Fibroblast of skin of scalp (primary cell): ENCODE measurements around the gene SFMBT2.
"Not testable (repeated sequence)": the region's sequence is repeated elsewhere in the genome, so short reads cannot be mapped to it uniquely, and the experiment has no call there.

ENCODE experiments used
- DNase-seq: peaks from one replicate; pipeline ENCODE4 v3.0.0-alpha.2; 2013

SFMBT2 gene

GRCh38 chr10:7318836-7319235 lies 92.0 kb downstream of the SFMBT2 start:
- DNase-seq, result no peak

DNA sequence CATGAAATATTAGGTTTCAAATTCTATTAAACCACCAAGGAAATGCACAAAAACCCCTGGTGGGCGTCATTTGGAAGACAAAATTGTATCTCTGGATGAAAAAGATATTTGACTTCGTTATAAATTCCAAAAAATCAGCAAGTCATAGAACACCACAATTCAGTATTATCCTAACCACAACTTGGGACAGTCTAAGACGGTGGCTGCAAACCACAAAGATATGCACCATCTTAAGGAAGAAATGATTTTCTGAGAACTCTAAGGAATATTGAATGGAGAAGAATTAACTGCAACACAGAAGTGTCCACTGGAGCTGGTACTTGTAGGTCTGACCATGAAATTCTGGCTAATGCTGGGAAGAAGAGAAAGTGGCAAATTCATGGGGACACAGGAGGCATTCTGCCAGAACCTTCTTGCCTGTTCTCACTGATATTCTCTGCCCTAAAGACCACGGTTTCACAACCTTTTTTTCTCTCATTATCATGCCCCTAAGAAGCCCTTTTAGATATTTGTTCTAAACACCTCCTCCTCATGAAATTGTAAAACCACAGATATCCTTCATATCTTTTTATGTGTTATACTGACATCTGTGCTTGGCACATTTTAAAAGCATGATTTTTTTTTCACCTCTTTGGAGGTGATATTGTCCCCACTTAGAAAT lies 92.9 kb downstream of the SFMBT2 start:
- DNase-seq, result no peak

DNA sequence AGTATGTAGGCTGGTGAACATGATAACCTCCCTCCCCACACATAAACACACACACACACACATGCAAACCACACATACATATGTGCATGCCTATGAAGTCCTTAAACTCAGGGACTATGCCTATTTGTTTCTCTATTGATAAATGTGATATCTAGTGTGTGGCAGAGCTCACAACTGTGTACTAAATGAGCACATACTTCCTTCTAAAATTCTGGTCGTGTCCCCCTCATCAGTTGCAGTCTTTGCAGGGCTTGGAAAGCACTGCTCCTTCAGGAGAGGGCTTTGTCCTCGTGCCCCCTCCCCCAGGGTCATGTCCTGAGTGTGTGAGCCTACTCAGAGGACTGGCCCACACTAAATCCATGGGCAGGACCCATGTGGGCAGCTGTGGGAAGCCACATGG lies 94.0 kb downstream of the SFMBT2 start:
- DNase-seq, result no peak

GRCh38 chr10:7315906-7316305 lies 94.9 kb downstream of the SFMBT2 start:
- DNase-seq, result no peak

GRCh38 chr10:7314170-7314569 lies 96.7 kb downstream of the SFMBT2 start:
- no peak for DNase-seq

DNA sequence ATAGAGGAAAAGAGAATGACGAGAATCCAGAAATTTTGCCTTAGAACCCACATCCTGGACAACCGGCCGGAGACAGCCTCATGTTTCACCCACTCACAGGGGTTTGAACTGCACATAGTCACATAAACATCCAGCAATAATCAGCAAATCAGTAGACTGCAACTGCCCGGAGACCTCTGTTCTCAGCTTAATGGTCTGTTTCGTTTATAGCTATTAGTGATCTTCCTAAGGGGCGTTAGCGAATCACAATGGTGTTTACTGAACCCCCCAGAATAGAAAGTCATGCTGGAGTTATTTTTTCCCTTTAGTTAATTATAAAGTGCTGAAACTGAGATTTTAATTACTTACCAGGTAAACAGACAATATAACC lies 98.4 kb downstream of the SFMBT2 start:
- DNase-seq, result no peak

GRCh38 chr10:7311850-7312487 lies 98.9 kb downstream of the SFMBT2 start:
- DNase-seq, result not testable (repeated sequence)

DNA sequence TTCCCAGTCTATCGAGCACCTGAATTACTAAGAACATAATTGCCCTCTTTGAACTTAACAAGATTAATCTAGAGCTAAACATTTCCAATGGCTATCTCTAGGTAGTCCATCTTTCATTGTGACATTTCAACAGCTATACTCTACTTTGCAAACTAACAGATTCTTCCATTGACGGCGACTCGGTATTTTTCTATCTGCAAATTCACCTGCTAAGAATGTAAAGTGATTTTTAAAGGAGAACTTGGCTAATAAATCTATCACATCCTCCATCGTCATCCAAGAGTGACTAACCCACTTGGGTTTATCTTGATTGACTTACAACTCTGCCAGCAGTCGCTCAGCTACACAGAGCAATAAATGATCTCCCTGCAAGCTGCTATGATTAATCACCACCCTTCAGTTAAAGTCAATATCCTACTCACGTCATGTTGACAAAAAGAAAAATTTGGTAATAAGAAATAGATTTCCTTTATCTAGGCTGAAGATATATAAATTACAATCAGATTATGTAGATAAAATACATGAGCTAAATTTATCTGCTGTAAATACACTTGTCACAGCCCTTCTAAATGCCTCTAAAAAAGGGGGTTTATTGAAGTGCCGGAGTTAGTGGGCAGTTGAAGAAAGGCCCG lies 99.5 kb downstream of the SFMBT2 start:
- DNase-seq, result no peak

- no peak for DNase-seq
Measured at GRCh38 chr10:7310076-7310475, 100.8 kb downstream of the SFMBT2 start.

DNA sequence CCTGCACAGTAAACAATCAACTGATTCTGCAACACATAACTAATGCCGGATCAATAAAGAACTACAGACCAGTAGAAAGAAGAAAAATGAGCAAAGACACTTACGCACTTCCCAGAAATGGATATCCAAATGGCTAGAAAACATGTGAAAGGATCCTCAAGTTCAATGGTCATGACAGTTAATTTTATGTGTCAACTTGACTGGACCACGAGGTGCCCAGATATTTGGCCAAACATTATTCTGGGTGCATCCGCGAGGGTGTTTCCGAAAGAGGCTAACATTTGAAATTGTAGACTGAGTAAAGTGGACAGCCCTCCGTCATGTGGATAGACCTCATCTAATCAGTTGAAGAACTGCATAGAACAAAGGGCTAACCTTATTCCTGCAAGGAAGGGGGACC lies 102.0 kb downstream of the SFMBT2 start:
- DNase-seq, result no peak

DNA sequence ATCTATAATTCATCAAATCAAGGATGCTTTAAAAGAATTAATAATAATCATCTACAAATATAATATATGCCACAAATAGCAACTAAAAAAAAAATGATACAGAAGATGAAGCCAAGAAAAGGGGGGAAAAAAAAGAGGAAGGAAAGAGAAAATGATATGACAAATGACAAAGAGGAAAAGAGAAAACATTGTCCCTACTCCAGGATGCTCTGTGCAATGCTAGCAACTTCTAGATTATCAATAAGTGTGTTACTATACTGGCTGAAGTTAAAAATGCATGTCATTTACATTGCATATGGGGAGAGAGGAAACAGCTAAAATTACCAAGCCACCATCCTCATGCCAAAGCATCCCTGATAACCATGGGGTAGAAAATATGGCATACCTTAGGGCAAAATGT lies 104.2 kb downstream of the SFMBT2 start:
- DNase-seq, result no peak

DNA sequence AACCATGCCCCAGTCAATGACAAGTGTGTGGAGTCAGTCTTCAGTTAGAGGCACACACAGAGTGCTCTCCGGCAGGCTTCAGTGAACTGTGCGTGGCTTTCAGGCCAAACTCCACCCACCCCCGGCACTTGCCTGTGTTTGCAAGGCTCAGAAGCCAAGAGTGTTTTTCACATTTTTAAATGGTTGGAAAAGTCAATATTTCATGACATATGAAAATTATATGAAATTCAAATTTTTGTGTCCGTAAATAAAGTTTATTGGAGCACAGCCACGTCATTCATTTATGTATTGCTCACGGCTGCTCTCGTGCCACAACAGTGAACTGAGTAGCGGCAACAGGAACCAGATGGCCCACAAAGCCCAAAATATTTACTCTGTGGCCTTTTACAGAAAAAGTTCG lies 104.7 kb downstream of the SFMBT2 start:
- no peak for DNase-seq

DNA sequence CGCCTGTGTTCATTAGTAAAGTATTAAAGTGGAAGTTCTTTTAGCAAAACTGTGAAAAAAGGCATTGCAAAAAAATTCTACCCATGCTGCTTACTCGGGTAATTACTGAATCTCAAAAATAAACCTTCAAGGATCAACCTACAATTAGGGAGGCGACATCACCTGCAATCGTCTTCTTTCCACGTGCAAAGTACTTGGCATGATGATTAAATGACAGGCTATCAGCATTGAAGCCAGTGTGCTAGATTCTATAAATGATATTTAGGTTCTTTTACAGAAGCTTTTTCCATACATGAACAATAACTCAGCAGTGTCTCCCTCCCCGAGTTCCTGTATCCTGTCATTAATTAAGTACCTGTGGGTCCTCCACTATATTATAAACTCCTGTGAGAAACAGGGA lies 105.8 kb downstream of the SFMBT2 start:
- DNase-seq, result no peak

DNA sequence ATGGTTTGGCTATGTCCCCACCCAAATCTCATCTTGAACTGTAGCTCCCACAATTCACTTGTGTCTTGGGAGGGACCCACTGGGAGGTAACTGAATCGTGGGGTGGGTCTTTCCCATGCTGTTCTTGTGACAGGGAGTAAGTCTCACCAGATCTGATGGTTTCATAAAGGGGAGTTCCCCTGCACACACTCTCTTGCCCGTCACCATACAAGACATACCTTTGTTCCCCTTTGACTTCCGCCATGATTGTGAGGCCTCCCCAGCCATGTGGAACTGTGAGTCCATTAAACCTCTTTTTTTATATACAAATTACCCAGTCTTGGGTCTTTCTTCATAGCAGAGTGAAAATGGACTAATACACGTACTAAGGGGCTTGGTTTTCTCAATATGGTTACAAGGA lies 106.7 kb downstream of the SFMBT2 start:
- no peak for DNase-seq

GRCh38 chr10:7302930-7303557 lies 107.8 kb downstream of the SFMBT2 start:
- DNase-seq, result no peak

GRCh38 chr10:7302392-7302906 lies 108.4 kb downstream of the SFMBT2 start:
- no peak for DNase-seq

DNA sequence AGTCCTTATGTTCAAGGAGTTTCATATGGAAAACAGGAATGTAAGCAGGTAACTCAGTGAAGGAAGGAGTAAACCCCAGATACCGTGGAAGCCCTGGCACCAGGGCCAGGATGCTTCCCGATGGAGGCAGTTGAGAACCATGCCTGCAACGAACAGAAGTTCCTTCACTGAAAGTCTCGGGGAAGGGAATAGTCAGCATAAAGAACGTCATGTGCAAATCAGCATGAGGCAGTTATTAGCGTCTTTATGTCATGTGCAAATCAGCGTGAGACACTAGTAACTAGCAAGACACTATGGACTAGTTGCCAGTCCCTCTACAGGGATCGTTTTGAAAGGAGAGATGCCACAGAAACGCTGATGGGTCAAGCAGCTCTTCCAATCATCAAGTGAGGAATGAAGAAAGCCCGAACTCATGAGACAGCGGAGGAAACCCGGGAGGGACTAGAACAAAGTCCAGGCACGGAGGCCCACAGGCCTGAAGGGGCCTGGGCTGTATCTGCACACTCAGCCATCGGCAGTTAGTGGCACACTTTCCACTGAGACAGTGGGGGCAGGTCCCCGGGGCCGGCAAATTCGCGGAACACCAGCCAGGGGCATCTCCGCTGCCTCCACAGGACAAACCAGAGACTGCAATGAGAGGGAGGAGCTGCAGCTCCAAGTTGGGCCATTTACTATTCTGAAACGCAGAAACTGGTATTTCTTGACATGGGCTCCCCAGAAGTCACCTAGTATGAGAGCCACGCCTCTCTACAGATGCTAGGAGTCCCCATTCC lies 109.6 kb downstream of the SFMBT2 start:
- DNase-seq, result no peak

DNA sequence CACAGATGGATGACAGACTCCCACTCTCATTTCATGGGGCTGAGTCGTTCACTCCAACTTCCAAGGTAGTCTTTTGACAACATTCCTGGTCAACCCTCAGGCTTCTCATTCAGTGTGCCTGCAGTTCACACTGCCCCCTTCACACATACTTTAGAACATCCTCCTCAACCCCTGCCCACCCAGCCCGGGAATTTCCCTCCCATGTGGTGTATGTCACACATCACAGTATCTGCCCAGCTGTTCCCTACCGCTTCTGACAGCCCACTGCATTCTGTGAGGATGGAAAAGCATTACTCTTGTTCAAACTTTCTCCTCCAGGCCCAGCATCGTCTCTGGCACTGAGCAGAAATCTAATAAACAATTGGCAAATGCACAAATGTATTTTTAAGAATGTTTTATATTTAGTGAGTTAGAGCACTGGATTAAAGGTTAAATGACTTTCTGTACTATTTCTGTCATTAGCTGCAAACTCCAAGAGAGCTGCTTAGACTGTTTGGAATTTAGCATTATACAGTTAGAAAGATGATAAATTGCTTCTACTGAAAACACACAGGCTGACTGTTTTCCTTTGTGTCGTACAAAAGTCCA lies 110.4 kb downstream of the SFMBT2 start:
- no peak for DNase-seq

- not testable (repeated sequence) for DNase-seq
Measured at GRCh38 chr10:7299601-7300325, 111.1 kb downstream of the SFMBT2 start.

GRCh38 chr10:7298495-7298894 lies 112.3 kb downstream of the SFMBT2 start:
- no peak for DNase-seq

GRCh38 chr10:7297094-7297493 lies 113.7 kb downstream of the SFMBT2 start:
- no peak for DNase-seq

GRCh38 chr10:7296648-7297047 lies 114.2 kb downstream of the SFMBT2 start:
- DNase-seq, result no peak
